Raji (cell line): ENCODE data around the gene FIGN.

Experiments used
- POLR2A ChIP-seq: IDR thresholded peaks from 2 replicates; pipeline ENCODE4 v1.6.1; 2011; ENCODE audit warnings: low read depth, low read length, control low read depth; ENCODE audit not compliant: insufficient read depth

FIGN gene, protein sequence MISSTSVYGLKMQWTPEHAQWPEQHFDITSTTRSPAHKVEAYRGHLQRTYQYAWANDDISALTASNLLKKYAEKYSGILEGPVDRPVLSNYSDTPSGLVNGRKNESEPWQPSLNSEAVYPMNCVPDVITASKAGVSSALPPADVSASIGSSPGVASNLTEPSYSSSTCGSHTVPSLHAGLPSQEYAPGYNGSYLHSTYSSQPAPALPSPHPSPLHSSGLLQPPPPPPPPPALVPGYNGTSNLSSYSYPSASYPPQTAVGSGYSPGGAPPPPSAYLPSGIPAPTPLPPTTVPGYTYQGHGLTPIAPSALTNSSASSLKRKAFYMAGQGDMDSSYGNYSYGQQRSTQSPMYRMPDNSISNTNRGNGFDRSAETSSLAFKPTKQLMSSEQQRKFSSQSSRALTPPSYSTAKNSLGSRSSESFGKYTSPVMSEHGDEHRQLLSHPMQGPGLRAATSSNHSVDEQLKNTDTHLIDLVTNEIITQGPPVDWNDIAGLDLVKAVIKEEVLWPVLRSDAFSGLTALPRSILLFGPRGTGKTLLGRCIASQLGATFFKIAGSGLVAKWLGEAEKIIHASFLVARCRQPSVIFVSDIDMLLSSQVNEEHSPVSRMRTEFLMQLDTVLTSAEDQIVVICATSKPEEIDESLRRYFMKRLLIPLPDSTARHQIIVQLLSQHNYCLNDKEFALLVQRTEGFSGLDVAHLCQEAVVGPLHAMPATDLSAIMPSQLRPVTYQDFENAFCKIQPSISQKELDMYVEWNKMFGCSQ

DNA sequence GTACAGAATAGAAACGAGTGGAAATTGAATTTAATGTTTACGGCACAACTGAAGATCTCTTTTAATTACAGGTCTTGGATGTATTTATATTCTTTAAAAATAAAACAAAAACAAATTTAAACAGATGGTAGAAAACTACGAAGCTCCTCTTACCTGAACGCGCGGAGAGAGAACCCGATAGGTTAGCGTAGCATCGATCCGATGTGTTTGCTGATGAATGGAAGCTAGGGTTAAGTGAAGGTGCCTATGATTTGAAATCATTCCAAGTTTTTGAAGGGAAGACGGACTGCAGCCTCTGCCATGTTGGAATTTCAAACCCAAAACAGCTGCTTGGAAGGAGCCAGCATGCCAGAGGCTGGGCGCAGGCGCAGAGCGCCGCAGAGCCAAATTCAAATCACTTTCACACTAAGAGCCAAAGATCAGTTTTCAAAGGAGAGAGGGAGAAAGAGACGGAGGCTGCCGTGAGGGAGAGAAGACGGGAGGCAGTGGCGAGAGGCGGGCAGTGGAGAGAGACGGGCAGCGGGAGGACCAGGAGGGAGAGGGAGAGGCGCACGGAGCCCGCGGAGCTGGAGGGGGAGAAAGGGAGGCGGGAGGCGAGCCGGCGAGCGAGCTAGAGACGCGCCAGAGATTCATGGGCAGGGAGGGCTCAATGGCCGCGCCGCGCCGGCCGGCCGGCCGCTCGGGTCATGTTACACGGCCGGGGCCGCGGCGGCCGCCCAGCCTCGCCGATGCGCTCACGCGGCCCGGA is at the start of gene FIGN:
FIGN (minus strand) TSS at position 324 of the 748 bp plus-strand sequence. CDS start 1,081 bp downstream, outside the sequence.
- TF ChIP-seq POLR2A, result no peak

DNA sequence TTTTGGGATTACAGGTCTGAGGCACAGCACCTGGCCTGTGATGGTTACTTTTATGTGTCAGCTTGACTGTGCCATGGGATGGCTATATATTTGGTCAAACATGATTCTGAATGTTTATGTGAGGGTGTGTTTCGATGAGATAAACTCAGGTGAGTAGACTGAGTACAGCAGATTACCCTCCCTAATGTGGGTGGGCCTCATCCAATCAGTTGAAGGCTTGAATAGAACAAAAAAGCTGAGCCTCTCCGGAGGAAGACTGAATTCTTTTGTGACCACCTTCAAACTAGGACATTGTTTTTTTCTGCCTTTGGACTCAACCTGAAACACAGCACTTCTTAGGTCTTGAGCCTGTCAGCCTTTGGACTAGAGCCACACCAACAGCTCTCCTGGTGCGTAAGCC is 49.4 kb upstream of the FIGN start:
- TF ChIP-seq POLR2A, result no peak

DNA sequence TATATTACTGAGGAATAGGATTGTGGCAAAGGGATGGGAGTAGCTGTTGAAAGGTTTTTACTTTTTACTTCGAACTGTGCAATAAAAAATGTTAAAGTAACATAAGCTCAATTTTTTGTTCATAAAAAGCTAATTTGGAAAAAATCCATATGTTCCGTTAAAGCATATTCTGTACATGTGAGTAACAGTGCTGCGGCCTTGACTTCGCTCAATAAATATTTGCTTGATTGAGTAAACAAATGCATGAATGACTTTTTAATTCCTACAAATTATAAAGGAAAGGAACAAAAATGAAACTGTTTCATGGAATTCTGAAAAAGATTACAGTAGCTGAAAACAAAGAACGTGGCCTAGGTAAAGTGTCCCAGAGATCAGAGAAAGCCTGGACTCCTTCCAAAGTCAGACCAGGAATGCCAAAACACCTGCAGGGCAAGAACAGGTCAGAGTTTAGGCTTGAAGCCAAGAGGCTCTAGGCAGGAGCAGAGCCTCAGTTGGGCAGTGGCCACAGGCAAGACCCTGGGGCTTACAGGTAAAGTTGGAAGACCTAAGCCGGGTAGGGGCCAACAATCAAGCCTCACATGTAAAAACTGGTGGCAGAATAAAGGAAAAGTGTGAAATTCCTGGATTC is 44.3 kb upstream of the FIGN start:
- no peak for TF ChIP-seq POLR2A

DNA sequence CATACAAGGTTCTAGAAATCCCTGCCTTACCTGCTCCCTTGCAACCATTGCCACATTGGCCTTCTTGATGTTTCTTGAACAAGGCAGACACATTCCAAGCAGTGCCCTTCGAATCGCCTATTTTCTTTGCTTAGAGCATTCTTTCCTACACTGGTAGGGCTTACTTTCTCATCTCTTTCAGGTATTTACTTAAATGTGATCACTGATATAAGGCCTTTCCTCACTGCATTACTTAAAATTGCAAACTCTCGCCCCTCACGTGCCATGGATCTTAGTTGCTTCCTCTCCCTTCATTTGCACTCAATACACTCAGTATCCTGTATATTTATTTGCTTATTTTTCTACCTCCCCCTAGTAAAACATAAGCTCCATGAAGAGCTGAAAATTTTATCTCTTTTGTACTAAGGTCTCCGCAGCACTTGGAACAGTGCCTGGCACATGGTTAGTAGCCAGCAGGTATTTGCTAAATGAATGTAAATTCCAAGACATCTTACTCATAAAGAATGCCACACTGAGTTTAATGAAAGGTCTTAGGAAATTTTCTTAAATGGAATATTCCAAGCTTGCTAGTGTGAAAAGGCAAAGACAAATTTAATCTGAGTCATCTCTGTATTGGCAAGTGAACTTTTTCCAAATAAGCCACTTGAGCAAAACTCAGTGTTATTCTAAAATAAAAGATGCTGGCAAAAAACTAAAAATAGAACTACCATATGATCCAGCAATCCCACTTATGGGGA is 42.4 kb upstream of the FIGN start:
- TF ChIP-seq POLR2A, result no peak

DNA sequence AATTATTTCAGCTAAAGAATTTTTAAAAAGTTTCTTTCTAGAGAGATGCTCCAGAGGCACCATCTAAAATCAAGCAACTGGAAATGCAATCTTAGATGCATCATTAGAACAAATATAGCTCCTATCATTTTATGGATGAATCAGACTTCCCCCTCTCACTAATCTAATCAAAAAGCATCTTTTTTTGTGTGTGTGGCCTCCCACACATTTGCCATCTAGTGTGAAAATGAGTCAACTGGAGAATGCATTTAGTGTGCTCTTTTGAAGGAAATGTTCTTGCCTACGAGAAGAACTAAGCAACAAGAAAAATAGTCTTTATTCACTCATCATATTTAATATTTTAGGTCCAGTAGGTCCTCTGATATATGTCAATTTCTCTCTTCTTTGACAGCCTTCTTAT is 39.5 kb upstream of the FIGN start:
- no peak for TF ChIP-seq POLR2A

DNA sequence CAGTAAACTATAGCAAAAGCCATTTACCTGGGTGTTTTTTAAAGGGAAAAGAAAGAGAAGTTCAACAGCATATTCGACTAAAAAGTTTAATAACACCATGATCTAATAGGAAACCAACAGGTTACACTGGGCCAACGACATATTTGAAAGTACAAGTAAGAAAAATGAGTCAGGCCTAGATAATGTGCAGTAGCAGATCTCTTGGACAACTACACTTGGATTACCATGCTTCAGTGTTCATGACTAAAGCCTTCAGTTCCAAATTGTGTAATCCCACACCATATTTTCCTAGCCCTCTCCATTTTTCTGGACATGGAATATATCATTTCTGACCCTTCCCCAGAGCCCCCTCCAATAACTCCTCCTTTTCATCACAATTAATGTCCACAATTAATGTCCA is 39.1 kb upstream of the FIGN start:
- TF ChIP-seq POLR2A, result no peak

DNA sequence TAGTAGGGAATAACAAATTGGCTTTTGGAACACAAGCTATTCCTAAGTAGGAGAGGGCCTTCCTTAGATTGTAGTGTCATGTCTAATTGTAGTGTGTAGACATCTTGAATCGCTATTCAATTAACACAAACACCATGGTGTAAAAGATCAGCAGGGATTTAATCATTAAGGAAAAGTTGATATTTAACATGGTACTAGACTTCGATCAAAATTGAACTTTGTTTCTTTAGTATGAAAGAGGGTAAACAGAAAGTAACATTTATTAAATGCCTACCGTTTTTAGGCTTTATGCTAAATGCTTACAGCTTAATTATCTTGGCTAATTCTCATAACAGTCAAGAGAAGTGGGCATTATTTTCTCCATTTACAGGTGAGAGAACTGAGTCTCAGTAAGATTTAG is 37.5 kb upstream of the FIGN start:
- TF ChIP-seq POLR2A, result no peak

DNA sequence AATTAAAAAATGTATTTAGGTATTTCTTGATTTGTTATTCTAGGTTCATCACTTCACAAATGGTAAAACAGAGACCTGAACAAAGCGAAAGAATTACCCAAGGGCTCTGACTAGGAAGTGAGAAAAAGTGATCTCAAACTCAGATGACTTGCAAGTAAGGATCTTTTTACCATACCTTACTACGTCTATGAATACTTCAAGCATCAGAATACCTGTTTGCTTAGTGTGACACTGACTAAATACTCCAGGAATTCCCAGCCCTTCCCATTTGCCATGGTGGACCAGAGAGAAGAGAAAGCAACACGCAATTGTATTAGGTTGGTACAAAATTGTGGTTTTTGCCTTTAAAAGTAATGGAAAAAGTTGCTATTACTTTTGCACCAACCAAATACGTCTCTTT is 35.8 kb upstream of the FIGN start:
- no peak for TF ChIP-seq POLR2A

DNA sequence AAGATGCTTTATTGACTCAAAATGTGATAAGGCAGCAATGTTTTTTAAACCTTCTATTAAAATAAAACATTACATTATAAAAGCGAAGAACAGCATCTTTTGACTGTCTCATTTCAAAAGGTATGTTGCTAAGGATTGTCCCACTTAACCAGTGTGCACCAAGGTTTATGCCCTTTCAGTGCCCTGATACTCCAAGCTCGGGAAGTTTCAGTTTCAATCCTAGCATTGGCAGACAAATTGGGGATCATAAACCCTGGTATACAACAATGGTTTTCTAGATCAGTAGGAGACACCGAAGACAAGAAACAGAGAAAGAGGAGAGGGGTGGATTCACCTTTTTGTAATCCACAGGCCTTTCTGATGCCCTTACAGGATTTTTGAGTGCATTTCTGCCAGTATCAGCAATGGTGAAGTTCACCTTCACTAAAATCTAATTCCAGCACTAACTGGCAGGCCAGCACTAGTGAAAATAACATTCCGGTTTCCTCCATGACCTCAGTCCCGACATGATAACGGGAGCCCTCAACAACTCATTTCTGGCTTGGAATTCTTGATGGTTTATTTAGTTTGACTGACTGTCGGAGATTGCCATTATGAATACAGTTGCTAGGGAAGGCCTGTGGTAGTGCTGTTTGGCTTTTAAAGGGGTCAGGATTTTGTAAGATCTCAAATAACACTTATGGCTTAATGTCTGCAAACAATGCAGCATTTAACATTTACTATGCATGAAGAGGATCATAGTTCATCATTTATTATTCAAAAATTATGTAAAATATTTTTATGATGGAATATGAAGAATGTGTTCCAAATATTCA is 33.3 kb upstream of the FIGN start:
- TF ChIP-seq POLR2A, result no peak

DNA sequence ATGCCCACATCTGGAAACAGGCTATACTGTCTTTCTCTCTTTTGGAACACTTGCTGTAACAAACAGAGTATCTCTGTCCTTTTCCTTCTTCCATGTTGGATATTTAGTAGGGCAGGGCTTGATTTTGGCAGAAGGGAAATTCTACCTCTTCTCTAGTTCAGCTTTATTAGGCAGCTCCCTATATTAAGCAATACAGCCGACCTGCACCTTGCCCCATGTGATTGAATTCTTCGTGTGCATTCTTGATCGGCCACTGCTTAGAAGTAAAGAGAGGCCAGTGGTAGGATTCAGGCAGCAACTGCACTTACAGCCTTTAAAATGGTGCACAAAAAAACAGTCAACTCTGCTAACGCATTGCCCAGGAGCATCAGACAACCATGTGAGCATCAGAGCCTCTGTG is 31.3 kb upstream of the FIGN start:
- TF ChIP-seq POLR2A, result no peak

DNA sequence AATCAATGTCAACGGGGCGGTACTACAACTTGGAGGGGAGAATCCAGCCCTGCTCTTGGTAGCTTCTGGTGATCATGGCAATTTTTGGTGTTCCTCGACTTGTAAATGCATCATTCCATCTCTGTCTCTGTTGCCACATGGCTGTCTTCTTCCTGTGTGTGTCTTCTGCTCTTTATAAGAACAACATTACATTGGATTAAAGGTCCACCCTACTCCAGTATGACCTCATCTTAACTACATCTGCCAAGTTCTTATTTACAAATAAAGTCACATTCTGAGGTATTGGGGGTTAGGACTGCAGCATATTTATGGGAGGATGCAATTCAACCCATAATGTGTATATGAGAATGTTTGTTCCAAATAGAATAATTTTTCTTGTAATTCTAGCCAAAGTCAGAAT is 28.8 kb upstream of the FIGN start:
- no peak for TF ChIP-seq POLR2A

DNA sequence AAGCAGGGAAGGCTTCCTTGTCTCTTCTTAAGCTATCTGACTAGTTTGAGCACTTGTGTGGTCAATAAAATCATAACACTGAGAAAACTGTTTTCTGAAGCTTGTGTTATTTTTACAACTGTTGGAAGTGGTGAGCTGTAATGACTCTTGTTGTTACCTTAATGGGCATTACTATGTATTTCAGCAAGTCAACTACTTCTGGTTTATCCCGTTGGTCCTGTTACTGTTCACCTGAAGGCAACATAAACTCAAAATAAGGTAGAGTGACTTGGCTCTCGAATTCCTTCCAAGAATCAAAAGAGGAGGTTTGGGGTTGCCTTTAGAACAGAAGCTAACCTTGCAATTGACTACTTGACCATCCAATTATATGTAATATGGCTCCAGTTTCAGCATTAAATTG is 23.2 kb upstream of the FIGN start:
- TF ChIP-seq POLR2A, result no peak

DNA sequence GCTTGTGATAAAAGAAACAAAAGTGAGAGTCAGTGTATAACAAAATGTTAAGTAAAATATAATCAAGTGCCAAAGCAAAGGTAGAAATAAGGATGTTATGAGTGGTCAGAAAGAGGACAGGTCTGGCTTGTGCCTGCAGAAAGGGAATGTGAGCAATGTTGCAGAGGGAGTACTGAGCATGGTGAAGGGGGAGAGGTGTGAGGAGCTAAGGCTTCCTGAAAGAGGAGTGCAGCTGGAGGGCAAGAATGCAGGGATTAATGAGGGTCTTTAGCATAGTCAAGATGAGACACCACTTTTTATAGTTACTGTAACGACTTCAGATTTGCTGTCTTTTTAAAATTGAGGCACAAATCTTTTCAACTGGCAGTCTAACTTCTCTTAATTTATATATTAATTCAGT is 22.0 kb upstream of the FIGN start:
- TF ChIP-seq POLR2A, result no peak

DNA sequence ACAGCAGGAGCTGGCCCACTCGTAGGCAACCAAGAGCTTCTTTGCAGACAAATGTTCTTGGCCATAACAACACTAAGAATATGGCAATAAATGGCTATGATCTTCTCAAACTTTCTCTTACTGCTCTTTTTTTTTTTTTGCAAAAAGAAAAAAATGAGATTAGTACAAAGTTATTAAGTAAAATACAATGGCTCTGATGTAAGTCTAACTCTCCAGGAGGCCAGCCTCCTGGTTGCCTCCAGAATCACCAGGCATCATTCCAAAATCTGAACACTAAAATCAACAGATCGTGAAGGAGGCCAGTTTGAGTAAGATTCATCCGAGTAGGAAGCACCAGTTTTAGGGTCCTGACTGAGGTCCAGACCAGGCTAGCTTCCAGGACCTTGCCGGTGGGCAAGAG is 20.8 kb upstream of the FIGN start:
- TF ChIP-seq POLR2A, result no peak
